B cell (primary cell): ENCODE data around the gene CIART. TPM values are rescaled to one million over a fixed set of nuclear protein-coding genes. Genes with fewer than 3 reads are reported as not detected.

Experiments used
- ATAC-seq: fragments of 200-7000 bp; cut with Tn5 transposase; one replicate; pipeline ENCODE4 v1.10.0; 2021; ENCODE audit warnings: low read depth, mild to moderate bottlenecking, moderate number of reproducible peaks, moderate library complexity
- CTCF ChIA-PET: fragments of 350-600 bp; sonication (Branson Sonifier 250); formaldehyde crosslinking; loops from one replicate; lab custom pipeline; 2021; ENCODE audit warnings: antibody characterized with exemption, inconsistent platforms; lab: Charles Lee
- POLR2A ChIA-PET: fragments of 350-600 bp; sonication (Branson Sonifier 250); formaldehyde crosslinking; loops from one replicate; lab custom pipeline; 2021; ENCODE audit warnings: antibody characterized with exemption; lab: Charles Lee
- DNase-seq: peaks from one replicate; pipeline ENCODE4 v3.0.0; 2013
- H2AFZ ChIP-seq: 2 replicates; pipeline ENCODE4 v1.6.1; 2012; ENCODE audit warnings: mild to moderate bottlenecking, low read depth, low read length; ENCODE audit not compliant: insufficient read depth, poor library complexity, severe bottlenecking
- H3K27ac ChIP-seq, 2 donors: 1 replicate in 1 of 2; 2 replicates in 1 of 2; pipeline ENCODE4 v1.5.1; 2012 to 2013; ENCODE audit warnings: low read length in 2 of 2, mild to moderate bottlenecking in 2 of 2, moderate library complexity in 1 of 2
- H3K27me3 ChIP-seq, 4 experiments: fragments of 200-600 bp in 1 of 4; sonication (generic) in 1 of 4; replicated peaks in 1 of 4; 1 replicate in 2 of 4; 2 replicates in 2 of 4; pipeline versions ENCODE4 v1.6.1 to v1.7.0; 2013 to 2016; ENCODE audit warnings: low read length in 3 of 4, mild to moderate bottlenecking in 2 of 4, mixed read lengths in 1 of 4, moderate library complexity in 1 of 4; ENCODE audit not compliant: insufficient read depth in 4 of 4, control insufficient read depth in 3 of 4; ENCODE audit errors: control extremely low read depth in 1 of 4
- H3K36me3 ChIP-seq, 2 experiments: replicated peaks in 1 of 2; 1 replicate in 1 of 2; 2 replicates in 1 of 2; pipeline versions ENCODE4 v1.6.1 to v1.7.1; 2013; ENCODE audit warnings: low read length in 1 of 2; ENCODE audit not compliant: insufficient read depth in 2 of 2, control insufficient read depth in 1 of 2; ENCODE audit errors: control extremely low read depth in 1 of 2, extremely low read depth in 1 of 2
- H3K4me1 ChIP-seq, 2 donors: fragments of 200-600 bp in 1 of 2; sonication (generic) in 1 of 2; 1 replicate in 1 of 2; 2 replicates in 1 of 2; pipeline versions ENCODE4 v1.5.1 to v1.6.1; 2013 to 2017; ENCODE audit warnings: low read length in 2 of 2; ENCODE audit not compliant: control insufficient read depth in 2 of 2, insufficient read depth in 2 of 2
- H3K4me2 ChIP-seq: replicated peaks from 2 replicates; pipeline ENCODE3; 2012; ENCODE audit warnings: mild to moderate bottlenecking, low read depth, low read length; ENCODE audit not compliant: poor library complexity, severe bottlenecking
- H3K4me3 ChIP-seq, 5 experiments: fragments of 200-600 bp in 1 of 5; sonication (generic) in 1 of 5; 1 replicate in 3 of 5; 2 replicates in 2 of 5; pipeline versions ENCODE4 v1.5.1 to v1.7.0; 2011 to 2016; ENCODE audit warnings: low read length in 4 of 5, mild to moderate bottlenecking in 4 of 5, low read depth in 2 of 5, control low read depth in 1 of 5, moderate library complexity in 1 of 5; ENCODE audit not compliant: insufficient read depth in 1 of 5; ENCODE audit errors: control extremely low read depth in 1 of 5, extremely low read depth in 1 of 5
- H3K79me2 ChIP-seq: fragments of 200-600 bp; sonication (generic); one replicate; pipeline ENCODE4 v1.6.0; 2016; ENCODE audit warnings: low read length; ENCODE audit not compliant: control insufficient read depth, insufficient read depth
- H3K9ac ChIP-seq: fragments of 200-600 bp; sonication (generic); 2 replicates; pipeline ENCODE4 v1.6.1; 2017; ENCODE audit warnings: mild to moderate bottlenecking, low read length, moderate library complexity
- H3K9me3 ChIP-seq, 3 donors: one replicate each; pipeline versions ENCODE4 v1.6.1 to v1.7.1; 2013; ENCODE audit warnings: low read length in 2 of 3; ENCODE audit not compliant: control insufficient read depth in 2 of 3, insufficient read depth in 1 of 3; ENCODE audit errors: control extremely low read depth in 1 of 3
- H4K20me1 ChIP-seq: 2 replicates; pipeline ENCODE4 v1.6.0; 2012; ENCODE audit warnings: mild to moderate bottlenecking, low read length; ENCODE audit not compliant: insufficient read depth, control insufficient read depth, poor library complexity, severe bottlenecking
- H3K27ac Mint-ChIP-seq: one replicate; pipeline ENCODE4 v1.8.0; 2021; ENCODE audit warnings: mixed read lengths
- H3K27me3 Mint-ChIP-seq: one replicate; pipeline ENCODE4 v1.8.0; 2021; ENCODE audit warnings: mixed read lengths
- H3K4me1 Mint-ChIP-seq: one replicate; pipeline ENCODE4 v1.8.0; 2021; ENCODE audit warnings: mixed read lengths
- H3K4me3 Mint-ChIP-seq: one replicate; pipeline ENCODE4 v1.8.0; 2021; ENCODE audit warnings: mixed read lengths
- H3K9me3 Mint-ChIP-seq: one replicate; pipeline ENCODE4 v1.8.0; 2022; ENCODE audit warnings: mixed read lengths; ENCODE audit not compliant: insufficient read depth
- EZH2 ChIP-seq: IDR thresholded peaks from 2 replicates; pipeline ENCODE4 v1.6.1; 2012; ENCODE audit warnings: borderline replicate concordance, low read depth, mild to moderate bottlenecking, moderate library complexity, low read length; ENCODE audit not compliant: insufficient read depth, poor library complexity, severe bottlenecking
- WGBS: methylation state at CpG from one replicate; pipeline ENCODE4 v1.1.5; 2013; ENCODE audit warnings: missing lambda C conversion rate; ENCODE audit not compliant: insufficient coverage; 5-methylcytosine and 5-hydroxymethylcytosine counted together
- intact Hi-C: fragments of 100-400 bp; cut with micrococcal nuclease; formaldehyde crosslinking; loops from one replicate; pipeline ENCODE4 v1.10.0; 2022
- polyA plus RNA-seq: library from polyadenylated mRNA; depleted of rRNA; stranded (reverse); fragments of >200 nt; gene quantifications from 2 replicates; pipeline ENCODE4 v1.2.3, GENCODE V29; 2012
- total RNA-seq, 2 donors: library from RNA; stranded (reverse); fragments of 120-200 nt in 1 of 2; gene quantifications; 1 replicate in 1 of 2; 2 replicates in 1 of 2; pipeline versions ENCODE4 v1.2.3 to v1.2.4, GENCODE V29; 2013 to 2022
- TF ChIP-seq, protein P1 (sequence below): fragments of 200-600 bp; IDR thresholded peaks from one replicate; pipeline ENCODE4 v1.8.0; 2022; ENCODE audit warnings: antibody characterized with exemption, mild to moderate bottlenecking

The CIART gene
- total and polyA plus RNA-seq, 2 donors (not counting 1 experiment from before 2014, with no cell fraction given) = 0.46 TPM; not detected in 1

DNA sequence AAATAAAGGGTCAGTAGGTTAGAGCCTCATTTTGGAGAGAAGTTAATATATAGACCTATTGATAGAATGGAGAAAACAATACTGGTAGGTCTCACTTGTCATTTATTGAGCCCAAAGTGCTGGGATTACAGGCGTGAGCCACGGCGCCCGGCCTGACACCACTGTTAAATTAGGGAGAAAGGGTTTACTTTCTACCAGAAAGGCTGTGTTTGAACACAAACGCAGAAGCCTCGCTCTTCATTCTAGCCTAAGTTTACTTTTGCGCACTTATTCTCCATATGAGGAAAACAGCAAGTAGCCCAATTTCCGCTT lies 38.3 kb downstream of the CIART start:
- peak overlapping the region; percentile 97 for H3K4me2 ChIP-seq
- H3K9ac ChIP-seq = peak overlapping the region; percentile 99
- no peaks in the 10 kb centered on the region for H3K9me3 Mint-ChIP-seq
- no peak for TF ChIP-seq EZH2
- TF ChIP-seq, protein P1, sequence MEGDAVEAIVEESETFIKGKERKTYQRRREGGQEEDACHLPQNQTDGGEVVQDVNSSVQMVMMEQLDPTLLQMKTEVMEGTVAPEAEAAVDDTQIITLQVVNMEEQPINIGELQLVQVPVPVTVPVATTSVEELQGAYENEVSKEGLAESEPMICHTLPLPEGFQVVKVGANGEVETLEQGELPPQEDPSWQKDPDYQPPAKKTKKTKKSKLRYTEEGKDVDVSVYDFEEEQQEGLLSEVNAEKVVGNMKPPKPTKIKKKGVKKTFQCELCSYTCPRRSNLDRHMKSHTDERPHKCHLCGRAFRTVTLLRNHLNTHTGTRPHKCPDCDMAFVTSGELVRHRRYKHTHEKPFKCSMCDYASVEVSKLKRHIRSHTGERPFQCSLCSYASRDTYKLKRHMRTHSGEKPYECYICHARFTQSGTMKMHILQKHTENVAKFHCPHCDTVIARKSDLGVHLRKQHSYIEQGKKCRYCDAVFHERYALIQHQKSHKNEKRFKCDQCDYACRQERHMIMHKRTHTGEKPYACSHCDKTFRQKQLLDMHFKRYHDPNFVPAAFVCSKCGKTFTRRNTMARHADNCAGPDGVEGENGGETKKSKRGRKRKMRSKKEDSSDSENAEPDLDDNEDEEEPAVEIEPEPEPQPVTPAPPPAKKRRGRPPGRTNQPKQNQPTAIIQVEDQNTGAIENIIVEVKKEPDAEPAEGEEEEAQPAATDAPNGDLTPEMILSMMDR = no peak
- H3K4me1 Mint-ChIP-seq = peaks cover 20% of the 10 kb centered on the region
- peaks cover 51% of the 10 kb centered on the region for H3K79me2 ChIP-seq
- DNase-seq (peak; percentile 34), ATAC-seq (no peak)
- H3K27ac Mint-ChIP-seq = peak overlapping the region; percentile 98
- H3K27me3 Mint-ChIP-seq = no peaks in the 10 kb centered on the region
- peak overlapping the region; percentile 86 to 97 for H3K27ac ChIP-seq
- H3K4me3 ChIP-seq = peak overlapping the region; percentile 23 to 99 (median 92)
- H4K20me1 ChIP-seq = no peaks in the 10 kb centered on the region
- WGBS = 81% methylated on average over 8 of the region's 8 CpGs
- H3K4me3 Mint-ChIP-seq = peak overlapping the region; percentile 98
- peaks cover 0 to 2% (median 0%) of the 10 kb centered on the region in 3 donors for H3K9me3 ChIP-seq
- H3K4me1 ChIP-seq = peaks cover 13% of the 10 kb centered on the region in 2 donors
- peaks cover 4 to 14% of the 10 kb centered on the region in 2 experiments for H3K36me3 ChIP-seq
- ChIA-PET POLR2A (interaction anchor here (0.7 to 1.6 kb wide), 3 partner anchors 43 to 139 kb away, joined by 3 to 6 read pairs (median 4); partner anchors contain the start of gene RPRD2), CTCF (no interaction called here)
- H3K27me3 ChIP-seq = no peaks in the 10 kb centered on the region
- H2AFZ ChIP-seq = peak overlapping the region; percentile 98
- intact Hi-C loops = loop anchor here (2.0 to 10.0 kb wide), 2 partner anchors 28 to 396 kb away; partner anchors contain the start of genes MRPS21 and SF3B4

- ATAC-seq = no peak
- H3K36me3 ChIP-seq = peaks cover 14 to 25% of the 10 kb centered on the region in 2 experiments
- H3K9ac ChIP-seq = peak overlapping the region; percentile 99
- H3K27me3 ChIP-seq = no peaks in the 10 kb centered on the region
- intact Hi-C loops = loop anchor here (1.0 to 10.0 kb wide), 4 partner anchors 29 to 397 kb away; partner anchors contain the start of genes MRPS21, SF3B4 and TARS2
- H3K4me3 ChIP-seq = peak overlapping the region; percentile 85 to 99 (median 92)
- Mint-ChIP-seq H3K27me3 (no peaks in the 10 kb centered on the region), H3K4me3 (peak overlapping the region; percentile 98), H3K9me3 (no peaks in the 10 kb centered on the region), H3K27ac (peak overlapping the region; percentile 98), H3K4me1 (peaks cover 24% of the 10 kb centered on the region)
- peak overlapping the region; percentile 98 for H2AFZ ChIP-seq
- ChIA-PET CTCF (interaction anchor here (0.6 kb wide), 1 partner anchor 394 kb away, joined by 3 read pairs; no protein-coding TSS in a partner anchor), POLR2A (interaction anchor here (1.6 kb wide), 1 partner anchor 42 kb away, joined by 6 read pairs; the partner anchor contains the start of gene RPRD2)
- H4K20me1 ChIP-seq = no peaks in the 10 kb centered on the region
- H3K79me2 ChIP-seq = peaks cover 59% of the 10 kb centered on the region
- no peak for DNase-seq
- peaks cover 13% of the 10 kb centered on the region in 2 donors for H3K4me1 ChIP-seq
- peaks cover 0 to 2% (median 0%) of the 10 kb centered on the region in 3 donors for H3K9me3 ChIP-seq
- WGBS = 0% methylated on average over 3 of the region's 9 CpGs
- H3K27ac ChIP-seq = peak overlapping the region; percentile 86 to 97
- H3K4me2 ChIP-seq = peak overlapping the region; percentile 97
- no peak for TF ChIP-seq EZH2
- TF ChIP-seq, protein P1 = no peak
Observed at GRCh38 chr1:150321826-150322166, 39.4 kb downstream of the CIART start.
